HG02798 (cell line): Measurements from ENCODE around the gene IGLL5.
A peak's percentile ranks its signal among the peaks of the same experiment; 100 is the strongest.

Source experiments
- ATAC-seq: cut with Tn5 transposase; IDR thresholded peaks from one replicate; pipeline ENCODE4 v1.9.1; 2021; ENCODE audit warnings: mild to moderate bottlenecking; ENCODE audit not compliant: unreplicated experiment, poor library complexity

IGLL5 gene

DNA sequence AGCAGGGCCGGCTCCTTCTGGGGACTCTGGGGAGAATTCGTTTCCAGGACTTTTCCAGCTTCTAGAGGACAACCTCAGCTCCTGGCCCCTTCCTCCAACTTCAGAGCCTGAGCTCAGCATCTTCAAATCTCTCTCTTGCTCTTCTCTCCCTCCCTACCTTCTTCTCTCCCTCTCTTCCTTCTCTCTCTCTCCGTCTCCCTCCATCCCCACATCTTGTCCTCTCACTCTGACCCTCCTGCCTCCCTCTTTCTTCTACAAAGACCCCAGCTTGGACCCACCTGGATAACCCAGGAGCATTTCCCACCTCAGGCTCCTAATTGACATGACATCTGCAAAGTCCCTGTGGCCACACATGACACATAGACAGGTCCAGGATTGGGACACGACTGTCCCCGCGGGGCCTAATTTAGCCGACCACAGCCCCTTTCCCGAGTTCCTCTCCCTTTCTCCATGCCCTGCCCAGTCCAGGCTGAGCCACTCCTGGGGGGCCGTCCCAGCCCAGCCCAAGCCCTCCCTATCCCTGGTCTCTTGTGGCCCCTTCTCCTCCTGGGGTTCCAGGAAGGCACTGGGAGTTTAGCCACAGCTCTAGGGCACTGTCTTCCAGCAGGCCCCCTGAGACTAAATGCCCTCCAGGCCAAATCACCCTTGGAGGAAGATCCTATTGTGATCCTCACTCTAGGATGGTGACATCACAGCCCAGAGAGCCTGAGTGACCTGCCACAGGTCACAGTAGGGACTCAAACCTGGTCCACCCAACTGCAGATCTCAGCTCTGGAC, 36.9 kb downstream of the IGLL5 start:
- ATAC-seq = no peak

GRCh38 chr22:22925146-22925804, 37.7 kb downstream of the IGLL5 start:
- ATAC-seq = no peak

- ATAC-seq = no peak
These were observed 38.3 kb downstream of the IGLL5 start for GRCh38 chr22:22925805-22926369.

DNA sequence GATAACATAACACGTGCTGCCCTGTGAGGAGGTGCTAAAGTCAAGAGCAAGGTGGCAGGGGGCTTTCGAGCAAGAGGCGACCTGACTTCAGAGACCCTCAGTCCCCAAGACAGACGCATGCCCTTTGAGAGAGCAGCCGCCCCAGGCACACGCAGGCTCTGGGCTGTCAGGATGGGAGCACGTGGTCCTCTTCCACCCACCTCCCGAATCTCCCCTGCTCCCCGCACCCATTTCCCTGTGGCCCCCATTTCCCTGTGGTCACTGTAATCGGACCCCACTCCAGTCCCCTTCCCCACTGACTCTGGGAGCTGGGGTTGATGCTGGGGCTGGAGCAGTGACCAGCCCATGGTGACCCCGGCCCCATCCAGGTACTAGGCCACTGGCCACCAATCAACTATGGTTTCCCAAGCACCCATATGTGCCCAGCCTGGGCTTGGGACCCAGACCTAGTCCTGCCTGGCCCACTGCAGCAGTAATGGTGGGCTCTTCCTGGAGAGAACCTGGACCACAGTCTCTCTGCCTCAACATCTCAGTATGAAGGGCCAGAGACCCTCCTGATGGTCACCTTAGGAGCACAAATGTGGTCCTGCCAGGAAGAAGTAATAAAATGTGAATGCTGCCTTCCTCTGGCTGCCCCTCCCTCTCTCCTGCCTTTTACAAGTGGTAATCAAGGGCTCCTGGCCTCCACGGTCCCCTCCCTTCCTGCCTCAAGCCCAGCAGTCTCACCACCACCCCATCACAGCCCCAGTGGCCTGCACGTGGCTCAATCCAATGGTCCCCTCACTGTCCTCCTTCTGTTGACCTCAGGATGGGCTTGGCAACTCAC, 39.0 kb downstream of the IGLL5 start:
- no peak for ATAC-seq

- no peak for ATAC-seq
These were observed 39.7 kb downstream of the IGLL5 start for GRCh38 chr22:22927196-22927887.

GRCh38 chr22:22927888-22928665, 40.5 kb downstream of the IGLL5 start:
- no peak for ATAC-seq

- peak; percentile 86 for ATAC-seq
These were observed 41.2 kb downstream of the IGLL5 start for GRCh38 chr22:22928666-22929380.

DNA sequence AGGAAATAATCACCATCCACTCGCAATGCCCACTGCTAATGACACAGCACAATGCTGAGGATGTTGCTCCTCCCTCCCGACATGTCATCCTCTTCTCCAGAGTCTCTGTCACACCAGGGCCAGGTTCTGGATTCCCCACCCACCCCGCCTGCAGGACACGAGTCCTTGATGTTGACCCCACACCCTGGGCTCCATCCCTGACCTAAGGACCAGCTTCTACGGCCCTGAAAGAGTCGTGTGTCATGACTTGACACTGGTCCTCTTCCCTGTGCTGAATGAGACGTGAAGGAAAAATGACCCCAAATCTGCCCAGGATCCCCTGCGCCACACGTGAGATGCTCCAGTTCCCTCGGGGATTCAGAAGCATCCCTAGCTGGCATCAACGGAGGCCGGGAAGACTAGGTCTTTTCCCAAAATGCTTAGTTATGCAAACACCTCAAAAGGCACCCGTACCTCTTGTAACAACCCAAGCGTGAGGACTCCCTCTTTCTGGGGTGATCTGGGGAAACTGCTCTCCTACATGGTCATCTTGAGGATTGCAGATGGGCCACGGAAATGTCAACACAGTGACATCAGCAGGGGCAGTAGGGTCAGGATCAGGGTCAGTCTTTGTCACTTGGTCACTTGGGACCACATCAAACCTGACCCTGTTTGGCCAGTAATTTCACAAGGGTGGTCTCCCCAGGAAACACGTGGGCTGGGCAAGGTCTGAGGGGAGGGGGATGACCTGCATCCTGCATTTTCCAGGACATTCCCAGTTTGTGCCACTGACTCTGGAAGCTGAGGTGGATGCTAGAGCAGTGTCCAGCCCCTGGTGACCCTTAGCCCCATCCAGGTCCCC, 42.0 kb downstream of the IGLL5 start:
- no peak for ATAC-seq

DNA sequence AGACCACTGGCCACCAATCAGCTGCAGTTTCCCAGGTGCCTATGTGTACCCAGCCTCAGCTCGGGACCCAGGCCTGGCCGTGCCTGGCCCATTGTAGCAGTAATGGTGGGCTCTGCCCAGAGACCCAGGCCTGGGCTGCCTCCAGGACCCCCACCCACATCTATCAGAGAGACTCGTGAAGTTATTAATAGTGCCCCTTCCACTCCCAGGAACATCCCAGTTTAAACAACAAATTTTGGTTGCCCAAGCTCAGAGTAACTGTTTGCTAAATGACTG, 42.5 kb downstream of the IGLL5 start:
- ATAC-seq = no peak

DNA sequence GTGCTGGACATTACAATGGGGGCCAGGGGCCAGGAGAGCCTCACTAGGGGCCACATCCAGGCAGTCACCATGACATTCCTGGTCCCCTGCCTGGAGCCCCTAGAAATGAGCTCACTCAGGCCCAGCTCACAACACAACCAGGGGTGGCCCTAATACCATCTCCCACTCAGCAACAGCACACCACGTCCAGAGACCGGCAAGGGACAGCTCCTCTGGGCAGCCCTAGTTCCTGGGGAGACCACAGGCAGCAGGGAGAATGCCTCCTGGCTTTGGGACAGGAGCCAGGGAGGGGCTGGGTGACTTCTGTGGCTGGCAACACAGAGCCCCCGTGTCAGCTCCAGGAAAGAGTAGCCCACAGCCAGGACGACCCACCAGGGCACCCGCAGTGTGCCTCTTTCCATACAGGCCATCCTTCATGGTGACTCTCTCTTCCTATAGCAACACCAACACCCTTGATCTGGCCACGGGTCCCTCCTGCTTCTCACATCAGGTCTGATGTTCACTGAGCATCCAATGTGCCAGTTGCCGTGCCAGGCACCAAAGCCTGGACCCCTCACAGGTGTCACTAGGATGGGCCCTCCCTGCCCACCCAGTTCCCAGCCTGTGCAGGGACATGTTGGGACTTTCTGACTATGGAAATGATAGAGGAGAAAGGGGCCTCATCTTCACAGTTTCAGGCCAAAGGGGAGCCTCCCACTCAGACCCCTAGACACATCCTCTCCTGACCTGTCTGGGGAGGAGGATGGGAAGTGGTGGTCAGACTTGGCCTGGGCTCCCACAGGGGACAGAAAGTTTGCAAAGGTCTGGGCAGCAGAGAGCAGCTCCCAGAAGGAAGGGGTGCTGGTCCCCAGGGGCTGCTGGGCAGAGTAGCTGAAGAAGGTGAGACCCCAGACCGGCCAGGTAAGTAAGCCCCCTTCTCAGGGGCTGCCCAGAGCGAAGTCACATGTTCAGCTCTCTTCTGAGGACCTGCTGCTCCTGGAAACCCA, 43.2 kb downstream of the IGLL5 start:
- no peak for ATAC-seq

DNA sequence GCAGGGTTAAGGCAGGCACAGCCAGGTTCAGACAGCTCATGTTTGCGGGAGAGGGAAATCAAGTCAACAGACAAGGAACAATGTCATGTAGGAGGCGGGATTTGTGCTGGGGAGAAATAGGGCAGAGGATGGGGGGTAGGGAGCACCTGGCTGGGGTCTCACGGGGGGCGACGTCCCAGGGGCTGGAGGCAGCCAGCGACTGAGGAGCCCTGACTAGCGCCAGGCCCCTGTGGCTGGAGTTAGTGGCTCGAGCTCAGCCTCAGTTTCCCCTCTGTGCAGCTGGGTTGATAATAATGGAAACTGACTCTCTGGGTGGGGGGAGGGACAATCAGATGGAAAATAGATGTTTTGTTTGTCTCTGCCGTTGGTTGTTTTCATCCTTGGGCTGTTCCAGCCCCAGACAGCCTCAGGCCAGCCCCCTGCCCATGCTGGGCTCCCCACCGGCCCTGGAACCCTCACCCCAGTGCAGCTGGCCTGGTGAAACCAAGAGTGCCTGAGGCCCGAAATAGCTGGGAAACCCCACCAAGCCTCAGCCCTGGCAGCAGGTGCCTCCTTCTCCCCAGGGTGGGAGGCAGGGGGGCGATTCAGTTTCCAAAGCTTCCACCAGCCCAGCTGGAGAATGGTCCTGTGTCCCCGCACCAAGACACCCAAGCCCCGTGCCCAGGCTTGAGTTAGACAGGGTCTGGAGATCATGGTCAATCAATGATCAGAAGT, 44.1 kb downstream of the IGLL5 start:
- ATAC-seq = no peak

GRCh38 chr22:22932512-22932941, 44.9 kb downstream of the IGLL5 start:
- ATAC-seq = no peak

- no peak for ATAC-seq
These were observed 45.6 kb downstream of the IGLL5 start for GRCh38 chr22:22933100-22933806.

- ATAC-seq = no peak
These were observed 46.4 kb downstream of the IGLL5 start for GRCh38 chr22:22933807-22934542.

- no peak for ATAC-seq
These were observed 47.0 kb downstream of the IGLL5 start for GRCh38 chr22:22934543-22935055.
